GM23338 (cell line): ENCODE data around the gene GLS. TPM values are rescaled to one million over a fixed set of nuclear protein-coding genes. Genes with fewer than 3 reads are reported as not detected.

Experiments
- ATAC-seq: fragments of 200-7000 bp; cut with Tn5 transposase; 3 replicates; pipeline ENCODE4 v1.9.1; 2020
- DNase-seq: peaks from one replicate; pipeline ENCODE4 v3.0.0-alpha.2; 2015; ENCODE audit warnings: low spot score
- H2AFZ ChIP-seq: fragments of 200-600 bp; sonication (generic); 2 replicates; pipeline ENCODE4 v1.8.0; 2016; ENCODE audit warnings: antibody characterized with exemption, mild to moderate bottlenecking, moderate library complexity
- H3F3A ChIP-seq: fragments of 200-600 bp; sonication (generic); replicated peaks from 2 replicates; pipeline ENCODE4 v1.8.0; 2017; ENCODE audit warnings: antibody characterized with exemption, mixed run types, low read depth
- H3K27ac ChIP-seq: fragments of 200-600 bp; sonication (generic); 2 replicates; pipeline ENCODE4 v1.6.1; 2016; ENCODE audit warnings: low read depth
- H3K27me3 ChIP-seq: fragments of 200-600 bp; sonication (generic); 2 replicates; pipeline ENCODE4 v1.8.0; 2016; ENCODE audit warnings: mild to moderate bottlenecking, mixed run types, moderate library complexity; ENCODE audit not compliant: insufficient read depth
- H3K36me3 ChIP-seq: fragments of 200-600 bp; sonication (generic); 2 replicates; pipeline ENCODE4 v1.8.0; 2016; ENCODE audit warnings: mild to moderate bottlenecking; ENCODE audit not compliant: insufficient read depth
- H3K4me1 ChIP-seq: fragments of 200-600 bp; sonication (generic); 2 replicates; pipeline ENCODE4 v1.8.0; 2016; ENCODE audit warnings: mild to moderate bottlenecking, moderate library complexity; ENCODE audit not compliant: insufficient read depth
- H3K4me2 ChIP-seq: fragments of 200-600 bp; sonication (generic); 2 replicates; pipeline ENCODE4 v1.7.1; 2017; ENCODE audit warnings: mixed run types
- H3K4me3 ChIP-seq: fragments of 200-600 bp; sonication (generic); 2 replicates; pipeline ENCODE4 v1.6.1; 2016; ENCODE audit warnings: mixed run types
- H3K79me2 ChIP-seq: fragments of 200-600 bp; sonication (generic); replicated peaks from 2 replicates; pipeline ENCODE4 v1.8.0; 2017; ENCODE audit warnings: mild to moderate bottlenecking; ENCODE audit not compliant: insufficient read depth
- H3K9me2 ChIP-seq: fragments of 200-600 bp; sonication (generic); 2 replicates; pipeline ENCODE4 v1.8.0; 2017; ENCODE audit not compliant: insufficient read depth
- H4K20me1 ChIP-seq: fragments of 200-600 bp; sonication (generic); replicated peaks from 2 replicates; pipeline ENCODE4 v1.8.0; 2017; ENCODE audit warnings: mild to moderate bottlenecking; ENCODE audit not compliant: insufficient read depth
- H3K27ac Mint-ChIP-seq: 2 replicates; pipeline ENCODE4 v1.8.0; 2020; ENCODE audit warnings: inconsistent platforms, mild to moderate bottlenecking, moderate library complexity, mixed read lengths
- H3K27me3 Mint-ChIP-seq: 3 replicates; pipeline ENCODE4 v1.8.0; 2022; ENCODE audit warnings: low read depth, mild to moderate bottlenecking, moderate library complexity, mixed read lengths, inconsistent platforms; ENCODE audit not compliant: insufficient read depth, poor library complexity
- H3K36me3 Mint-ChIP-seq: 3 replicates; pipeline ENCODE4 v1.8.0; 2021; ENCODE audit warnings: low read depth, mild to moderate bottlenecking, inconsistent platforms, moderate library complexity, mixed read lengths
- H3K4me1 Mint-ChIP-seq: 3 replicates; pipeline ENCODE4 v1.8.0; 2020; ENCODE audit warnings: mild to moderate bottlenecking, inconsistent platforms, mixed read lengths
- H3K4me3 Mint-ChIP-seq: 3 replicates; pipeline ENCODE4 v1.8.0; 2021; ENCODE audit warnings: moderate library complexity, mild to moderate bottlenecking, inconsistent platforms, mixed read lengths
- H3K9me3 Mint-ChIP-seq: 3 replicates; pipeline ENCODE4 v1.8.0; 2020; ENCODE audit warnings: moderate library complexity, mild to moderate bottlenecking, inconsistent platforms, mixed read lengths
- CREB1 ChIP-seq: fragments of 250-450 bp; sonication (Bioruptor Pico); IDR thresholded peaks from 2 replicates; pipeline ENCODE4 v1.5.0; 2020; ENCODE audit warnings: low read depth, mild to moderate bottlenecking, moderate library complexity
- EZH2phosphoT487 ChIP-seq: fragments of 200-600 bp; sonication (generic); IDR thresholded peaks from one replicate; pipeline ENCODE4 v1.8.1; 2018; ENCODE audit warnings: antibody characterized with exemption; ENCODE audit not compliant: unreplicated experiment
- JUNB ChIP-seq: IDR thresholded peaks from one replicate; pipeline ENCODE4 v1.6.1; 2016; ENCODE audit warnings: antibody characterized with exemption; ENCODE audit not compliant: unreplicated experiment
- NANOG ChIP-seq: IDR thresholded peaks from 2 replicates; pipeline ENCODE4 v1.6.1; 2016; ENCODE audit warnings: antibody characterized with exemption, borderline replicate concordance
- POLR2AphosphoS5 ChIP-seq: IDR thresholded peaks from 2 replicates; pipeline ENCODE4 v1.6.1; 2016; ENCODE audit warnings: antibody characterized with exemption, low read depth
- polyA plus RNA-seq: library from polyadenylated mRNA; unstranded; fragments of >200 nt; fragmentation: Nextera tagmentation; extraction: Ambion mirVana; gene quantifications from 2 replicates; pipeline ENCODE4 v1.2.1, GENCODE V29; 2016
- total RNA-seq: library from RNA; depleted of rRNA; stranded (reverse); fragments of >200 nt; shearing (Covaris generic); gene quantifications from 2 replicates; pipeline ENCODE4 v1.2.3, GENCODE V29; 2014
- TF ChIP-seq, protein P1 (sequence below), 2 experiments: fragments of 200-600 bp in 1 of 2; sonication (generic) in 1 of 2; conservative IDR thresholded peaks; 2 replicates each; pipeline versions ENCODE4 v1.5.1 to v1.6.1; 2016 to 2017; ENCODE audit warnings: antibody characterized with exemption in 2 of 2, low read depth in 2 of 2, mild to moderate bottlenecking in 2 of 2, moderate library complexity in 1 of 2
- TF ChIP-seq, protein P2 (sequence below): IDR thresholded peaks from one replicate; pipeline ENCODE4 v1.6.1; 2018; ENCODE audit warnings: antibody characterized with exemption; ENCODE audit not compliant: unreplicated experiment
- TF ChIP-seq, protein P3 (sequence below): fragments of 250-450 bp; sonication (Bioruptor Pico); IDR thresholded peaks from 2 replicates; pipeline ENCODE4 v1.5.0; 2020; ENCODE audit warnings: mild to moderate bottlenecking, moderate library complexity
- TF ChIP-seq, protein P4 (sequence below): IDR thresholded peaks from 2 replicates; pipeline ENCODE4 v1.6.1; 2016; ENCODE audit warnings: antibody characterized with exemption

Gene GLS
- total and polyA plus RNA-seq, 2 experiments from 2014 or later, result 38.1 to 172 TPM

DNA sequence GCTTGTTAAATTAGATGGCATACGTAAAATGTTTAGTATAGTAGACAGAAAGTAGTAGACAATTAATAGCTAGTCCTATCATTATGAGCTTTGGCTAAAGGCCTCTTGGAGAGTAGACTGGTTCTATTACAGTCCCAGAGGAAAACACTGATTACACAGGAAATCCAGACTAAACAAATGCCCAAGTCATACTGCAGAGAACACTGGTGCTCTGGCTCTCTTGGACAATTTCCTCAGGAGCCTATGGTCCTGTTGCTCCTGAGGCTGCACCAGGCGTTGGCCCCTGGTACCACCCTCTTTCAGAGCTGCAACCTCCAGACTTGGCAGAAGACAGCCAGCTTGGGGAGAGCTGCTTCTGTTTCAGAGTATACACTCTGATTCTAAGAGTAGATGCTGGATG lies 91.6 kb downstream of the GLS start:
- peaks cover 46% of the 10 kb centered on the region for H3K36me3 ChIP-seq
- Mint-ChIP-seq H3K36me3 (peaks cover 72% of the 10 kb centered on the region), H3K9me3 (no peaks in the 10 kb centered on the region; the same call in 2 of the 3 replicates), H3K27me3 (peaks cover 1% of the 10 kb centered on the region), H3K4me3 (no peak overlapping the region), H3K4me1 (no peaks in the 10 kb centered on the region), H3K27ac (no peak overlapping the region)
- TF ChIP-seq EZH2phosphoT487 (no peak), NANOG (no peak), POLR2AphosphoS5 (no peak), CREB1 (CRISPR knock-in tag) (no peak)
- TF ChIP-seq, protein P1, sequence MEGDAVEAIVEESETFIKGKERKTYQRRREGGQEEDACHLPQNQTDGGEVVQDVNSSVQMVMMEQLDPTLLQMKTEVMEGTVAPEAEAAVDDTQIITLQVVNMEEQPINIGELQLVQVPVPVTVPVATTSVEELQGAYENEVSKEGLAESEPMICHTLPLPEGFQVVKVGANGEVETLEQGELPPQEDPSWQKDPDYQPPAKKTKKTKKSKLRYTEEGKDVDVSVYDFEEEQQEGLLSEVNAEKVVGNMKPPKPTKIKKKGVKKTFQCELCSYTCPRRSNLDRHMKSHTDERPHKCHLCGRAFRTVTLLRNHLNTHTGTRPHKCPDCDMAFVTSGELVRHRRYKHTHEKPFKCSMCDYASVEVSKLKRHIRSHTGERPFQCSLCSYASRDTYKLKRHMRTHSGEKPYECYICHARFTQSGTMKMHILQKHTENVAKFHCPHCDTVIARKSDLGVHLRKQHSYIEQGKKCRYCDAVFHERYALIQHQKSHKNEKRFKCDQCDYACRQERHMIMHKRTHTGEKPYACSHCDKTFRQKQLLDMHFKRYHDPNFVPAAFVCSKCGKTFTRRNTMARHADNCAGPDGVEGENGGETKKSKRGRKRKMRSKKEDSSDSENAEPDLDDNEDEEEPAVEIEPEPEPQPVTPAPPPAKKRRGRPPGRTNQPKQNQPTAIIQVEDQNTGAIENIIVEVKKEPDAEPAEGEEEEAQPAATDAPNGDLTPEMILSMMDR (conservative IDR thresholded peaks at IDR 0.05; ENCODE audit: low read depth in 2 of 2), result no peak
- TF ChIP-seq, protein P2, sequence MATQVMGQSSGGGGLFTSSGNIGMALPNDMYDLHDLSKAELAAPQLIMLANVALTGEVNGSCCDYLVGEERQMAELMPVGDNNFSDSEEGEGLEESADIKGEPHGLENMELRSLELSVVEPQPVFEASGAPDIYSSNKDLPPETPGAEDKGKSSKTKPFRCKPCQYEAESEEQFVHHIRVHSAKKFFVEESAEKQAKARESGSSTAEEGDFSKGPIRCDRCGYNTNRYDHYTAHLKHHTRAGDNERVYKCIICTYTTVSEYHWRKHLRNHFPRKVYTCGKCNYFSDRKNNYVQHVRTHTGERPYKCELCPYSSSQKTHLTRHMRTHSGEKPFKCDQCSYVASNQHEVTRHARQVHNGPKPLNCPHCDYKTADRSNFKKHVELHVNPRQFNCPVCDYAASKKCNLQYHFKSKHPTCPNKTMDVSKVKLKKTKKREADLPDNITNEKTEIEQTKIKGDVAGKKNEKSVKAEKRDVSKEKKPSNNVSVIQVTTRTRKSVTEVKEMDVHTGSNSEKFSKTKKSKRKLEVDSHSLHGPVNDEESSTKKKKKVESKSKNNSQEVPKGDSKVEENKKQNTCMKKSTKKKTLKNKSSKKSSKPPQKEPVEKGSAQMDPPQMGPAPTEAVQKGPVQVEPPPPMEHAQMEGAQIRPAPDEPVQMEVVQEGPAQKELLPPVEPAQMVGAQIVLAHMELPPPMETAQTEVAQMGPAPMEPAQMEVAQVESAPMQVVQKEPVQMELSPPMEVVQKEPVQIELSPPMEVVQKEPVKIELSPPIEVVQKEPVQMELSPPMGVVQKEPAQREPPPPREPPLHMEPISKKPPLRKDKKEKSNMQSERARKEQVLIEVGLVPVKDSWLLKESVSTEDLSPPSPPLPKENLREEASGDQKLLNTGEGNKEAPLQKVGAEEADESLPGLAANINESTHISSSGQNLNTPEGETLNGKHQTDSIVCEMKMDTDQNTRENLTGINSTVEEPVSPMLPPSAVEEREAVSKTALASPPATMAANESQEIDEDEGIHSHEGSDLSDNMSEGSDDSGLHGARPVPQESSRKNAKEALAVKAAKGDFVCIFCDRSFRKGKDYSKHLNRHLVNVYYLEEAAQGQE, result no peak
- H3K9me2 ChIP-seq, result no peaks in the 10 kb centered on the region
- H4K20me1 ChIP-seq, result no peaks in the 10 kb centered on the region; the same call in 1 of the 2 replicates
- DNase-seq (no peak), ATAC-seq (no peak)
- no peaks in the 10 kb centered on the region for H3F3A ChIP-seq
- H3K27ac ChIP-seq, result no peak overlapping the region
- H3K79me2 ChIP-seq, result no peaks in the 10 kb centered on the region
- H3K4me3 ChIP-seq, result no peak overlapping the region
- H3K4me1 ChIP-seq, result no peaks in the 10 kb centered on the region
- H3K27me3 ChIP-seq, result no peaks in the 10 kb centered on the region
- no peak overlapping the region for H2AFZ ChIP-seq
- no peak overlapping the region for H3K4me2 ChIP-seq

DNA sequence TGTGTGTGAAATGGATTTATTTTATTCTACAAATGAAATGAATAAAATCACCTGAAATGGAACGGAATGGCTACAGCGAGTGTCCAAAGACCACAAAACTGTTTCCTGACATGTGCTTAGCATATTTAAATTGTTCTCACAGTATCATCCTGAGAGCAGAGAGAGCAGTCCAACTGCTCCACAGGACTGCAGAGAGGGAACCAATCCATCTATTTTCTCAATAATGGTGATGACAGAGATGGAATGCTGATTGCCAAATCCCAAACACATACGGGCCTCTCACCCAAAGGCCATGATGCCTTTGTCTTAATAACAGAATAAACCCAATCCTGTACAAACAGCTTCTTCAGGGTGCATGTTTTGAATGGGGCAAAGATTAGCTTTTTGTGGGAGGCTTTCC lies 92.2 kb downstream of the GLS start:
- H3K36me3 Mint-ChIP-seq, result peaks cover 76% of the 10 kb centered on the region
- Histone ChIP-seq H3K4me3 (no peak overlapping the region), H2AFZ (no peak overlapping the region), H3K4me2 (no peak overlapping the region), H3F3A (no peaks in the 10 kb centered on the region), H3K79me2 (no peaks in the 10 kb centered on the region), H3K27ac (no peak overlapping the region), H4K20me1 (no peaks in the 10 kb centered on the region; the same call in 1 of the 2 replicates), H3K36me3 (peaks cover 46% of the 10 kb centered on the region), H3K4me1 (no peaks in the 10 kb centered on the region), H3K9me2 (no peaks in the 10 kb centered on the region), H3K27me3 (no peaks in the 10 kb centered on the region)
- no peak for DNase-seq
- no peaks in the 10 kb centered on the region for H3K4me1 Mint-ChIP-seq
- H3K27me3 Mint-ChIP-seq, result peaks cover 1% of the 10 kb centered on the region
- H3K27ac Mint-ChIP-seq, result no peak overlapping the region
- H3K4me3 Mint-ChIP-seq, result no peak overlapping the region
- no peaks in the 10 kb centered on the region; the same call in 2 of the 3 replicates for H3K9me3 Mint-ChIP-seq
- ATAC-seq, result no peak
- no peak for TF ChIP-seq JUNB
- TF ChIP-seq EZH2phosphoT487, result no peak
- TF ChIP-seq, protein P3, sequence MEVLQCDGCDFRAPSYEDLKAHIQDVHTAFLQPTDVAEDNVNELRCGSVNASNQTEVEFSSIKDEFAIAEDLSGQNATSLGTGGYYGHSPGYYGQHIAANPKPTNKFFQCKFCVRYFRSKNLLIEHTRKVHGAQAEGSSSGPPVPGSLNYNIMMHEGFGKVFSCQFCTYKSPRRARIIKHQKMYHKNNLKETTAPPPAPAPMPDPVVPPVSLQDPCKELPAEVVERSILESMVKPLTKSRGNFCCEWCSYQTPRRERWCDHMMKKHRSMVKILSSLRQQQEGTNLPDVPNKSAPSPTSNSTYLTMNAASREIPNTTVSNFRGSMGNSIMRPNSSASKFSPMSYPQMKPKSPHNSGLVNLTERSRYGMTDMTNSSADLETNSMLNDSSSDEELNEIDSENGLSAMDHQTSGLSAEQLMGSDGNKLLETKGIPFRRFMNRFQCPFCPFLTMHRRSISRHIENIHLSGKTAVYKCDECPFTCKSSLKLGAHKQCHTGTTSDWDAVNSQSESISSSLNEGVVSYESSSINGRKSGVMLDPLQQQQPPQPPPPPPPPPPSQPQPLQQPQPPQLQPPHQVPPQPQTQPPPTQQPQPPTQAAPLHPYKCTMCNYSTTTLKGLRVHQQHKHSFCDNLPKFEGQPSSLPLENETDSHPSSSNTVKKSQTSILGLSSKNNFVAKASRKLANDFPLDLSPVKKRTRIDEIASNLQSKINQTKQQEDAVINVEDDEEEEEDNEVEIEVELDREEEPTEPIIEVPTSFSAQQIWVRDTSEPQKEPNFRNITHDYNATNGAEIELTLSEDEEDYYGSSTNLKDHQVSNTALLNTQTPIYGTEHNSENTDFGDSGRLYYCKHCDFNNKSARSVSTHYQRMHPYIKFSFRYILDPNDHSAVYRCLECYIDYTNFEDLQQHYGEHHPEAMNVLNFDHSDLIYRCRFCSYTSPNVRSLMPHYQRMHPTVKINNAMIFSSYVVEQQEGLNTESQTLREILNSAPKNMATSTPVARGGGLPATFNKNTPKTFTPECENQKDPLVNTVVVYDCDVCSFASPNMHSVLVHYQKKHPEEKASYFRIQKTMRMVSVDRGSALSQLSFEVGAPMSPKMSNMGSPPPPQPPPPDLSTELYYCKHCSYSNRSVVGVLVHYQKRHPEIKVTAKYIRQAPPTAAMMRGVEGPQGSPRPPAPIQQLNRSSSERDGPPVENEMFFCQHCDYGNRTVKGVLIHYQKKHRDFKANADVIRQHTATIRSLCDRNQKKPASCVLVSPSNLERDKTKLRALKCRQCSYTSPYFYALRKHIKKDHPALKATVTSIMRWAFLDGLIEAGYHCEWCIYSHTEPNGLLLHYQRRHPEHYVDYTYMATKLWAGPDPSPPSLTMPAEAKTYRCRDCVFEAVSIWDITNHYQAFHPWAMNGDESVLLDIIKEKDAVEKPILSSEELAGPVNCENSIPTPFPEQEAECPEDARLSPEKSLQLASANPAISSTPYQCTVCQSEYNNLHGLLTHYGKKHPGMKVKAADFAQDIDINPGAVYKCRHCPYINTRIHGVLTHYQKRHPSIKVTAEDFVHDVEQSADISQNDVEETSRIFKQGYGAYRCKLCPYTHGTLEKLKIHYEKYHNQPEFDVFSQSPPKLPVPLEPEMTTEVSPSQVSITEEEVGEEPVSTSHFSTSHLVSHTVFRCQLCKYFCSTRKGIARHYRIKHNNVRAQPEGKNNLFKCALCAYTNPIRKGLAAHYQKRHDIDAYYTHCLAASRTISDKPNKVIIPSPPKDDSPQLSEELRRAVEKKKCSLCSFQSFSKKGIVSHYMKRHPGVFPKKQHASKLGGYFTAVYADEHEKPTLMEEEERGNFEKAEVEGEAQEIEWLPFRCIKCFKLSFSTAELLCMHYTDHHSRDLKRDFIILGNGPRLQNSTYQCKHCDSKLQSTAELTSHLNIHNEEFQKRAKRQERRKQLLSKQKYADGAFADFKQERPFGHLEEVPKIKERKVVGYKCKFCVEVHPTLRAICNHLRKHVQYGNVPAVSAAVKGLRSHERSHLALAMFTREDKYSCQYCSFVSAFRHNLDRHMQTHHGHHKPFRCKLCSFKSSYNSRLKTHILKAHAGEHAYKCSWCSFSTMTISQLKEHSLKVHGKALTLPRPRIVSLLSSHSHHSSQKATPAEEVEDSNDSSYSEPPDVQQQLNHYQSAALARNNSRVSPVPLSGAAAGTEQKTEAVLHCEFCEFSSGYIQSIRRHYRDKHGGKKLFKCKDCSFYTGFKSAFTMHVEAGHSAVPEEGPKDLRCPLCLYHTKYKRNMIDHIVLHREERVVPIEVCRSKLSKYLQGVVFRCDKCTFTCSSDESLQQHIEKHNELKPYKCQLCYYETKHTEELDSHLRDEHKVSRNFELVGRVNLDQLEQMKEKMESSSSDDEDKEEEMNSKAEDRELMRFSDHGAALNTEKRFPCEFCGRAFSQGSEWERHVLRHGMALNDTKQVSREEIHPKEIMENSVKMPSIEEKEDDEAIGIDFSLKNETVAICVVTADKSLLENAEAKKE (CRISPR knock-in tag), result no peak
- no peak for TF ChIP-seq CREB1 (CRISPR knock-in tag)
- no peak for TF ChIP-seq NANOG
- TF ChIP-seq, protein P4, sequence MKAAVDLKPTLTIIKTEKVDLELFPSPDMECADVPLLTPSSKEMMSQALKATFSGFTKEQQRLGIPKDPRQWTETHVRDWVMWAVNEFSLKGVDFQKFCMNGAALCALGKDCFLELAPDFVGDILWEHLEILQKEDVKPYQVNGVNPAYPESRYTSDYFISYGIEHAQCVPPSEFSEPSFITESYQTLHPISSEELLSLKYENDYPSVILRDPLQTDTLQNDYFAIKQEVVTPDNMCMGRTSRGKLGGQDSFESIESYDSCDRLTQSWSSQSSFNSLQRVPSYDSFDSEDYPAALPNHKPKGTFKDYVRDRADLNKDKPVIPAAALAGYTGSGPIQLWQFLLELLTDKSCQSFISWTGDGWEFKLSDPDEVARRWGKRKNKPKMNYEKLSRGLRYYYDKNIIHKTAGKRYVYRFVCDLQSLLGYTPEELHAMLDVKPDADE, result no peak
